Activated CD4-positive, alpha-beta T cell treated with anti-CD3 and anti-CD28 coated beads for 4 hours (primary cell): ENCODE results near the gene ALDH1B1.
"Not testable (repeated sequence)": the region's sequence is repeated elsewhere in the genome, so short reads cannot be mapped to it uniquely, and the experiment has no call there.

Experiments used
- DNase-seq, 2 donors: peaks; one replicate each; pipeline ENCODE4 v3.0.0-alpha.2; 2020

ALDH1B1 gene

GRCh38 chr9:38362852-38363588, 29.5 kb upstream of the ALDH1B1 start:
- DNase-seq = no peak

GRCh38 chr9:38363589-38363925, 28.9 kb upstream of the ALDH1B1 start:
- DNase-seq = no peak

GRCh38 chr9:38367898-38368297, 24.6 kb upstream of the ALDH1B1 start:
- no peak for DNase-seq

GRCh38 chr9:38368731-38369130, 23.8 kb upstream of the ALDH1B1 start:
- no peak for DNase-seq

GRCh38 chr9:38370176-38370575, 22.3 kb upstream of the ALDH1B1 start:
- DNase-seq = no peak

- DNase-seq = peak in 1 of 2 donors; percentile 11
Measured at GRCh38 chr9:38371495-38371894, 21.0 kb upstream of the ALDH1B1 start.

- DNase-seq = no peak
Measured at GRCh38 chr9:38372762-38373619, 19.5 kb upstream of the ALDH1B1 start.

GRCh38 chr9:38373679-38374078, 18.8 kb upstream of the ALDH1B1 start:
- DNase-seq = no peak

- DNase-seq = no peak
Measured at GRCh38 chr9:38374847-38375571, 17.5 kb upstream of the ALDH1B1 start.

GRCh38 chr9:38375572-38375963, 16.9 kb upstream of the ALDH1B1 start:
- DNase-seq = no peak

GRCh38 chr9:38376021-38376670, 16.4 kb upstream of the ALDH1B1 start:
- no peak for DNase-seq

GRCh38 chr9:38377336-38378083, 15.0 kb upstream of the ALDH1B1 start:
- DNase-seq = not testable (repeated sequence)

GRCh38 chr9:38380230-38380871, 12.2 kb upstream of the ALDH1B1 start:
- DNase-seq = no peak

GRCh38 chr9:38380872-38381534, 11.5 kb upstream of the ALDH1B1 start:
- DNase-seq = no peak

GRCh38 chr9:38382141-38382540, 10.4 kb upstream of the ALDH1B1 start:
- DNase-seq = no peak

GRCh38 chr9:38384990-38385848, 7.3 kb upstream of the ALDH1B1 start:
- no peak for DNase-seq

- DNase-seq = no peak
Measured at GRCh38 chr9:38385896-38386295, 6.6 kb upstream of the ALDH1B1 start.

GRCh38 chr9:38386319-38386895, 6.1 kb upstream of the ALDH1B1 start:
- DNase-seq = no peak

- no peak for DNase-seq
Measured at GRCh38 chr9:38387066-38387465, 5.4 kb upstream of the ALDH1B1 start.

- no peak for DNase-seq
Measured at GRCh38 chr9:38387751-38388150, 4.8 kb upstream of the ALDH1B1 start.
